Subcutaneous adipose tissue (tissue), 4 donors: ENCODE measurements around the gene LARGE1. TPM values are rescaled to one million over a fixed set of nuclear protein-coding genes. Genes with fewer than 3 reads are reported as not detected.

Experiments used
- CTCF ChIP-seq: fragments of 450-650 bp; IDR thresholded peaks from one replicate; pipeline ENCODE4 v1.5.1; 2016; ENCODE audit warnings: low read depth, mild to moderate bottlenecking, control low read depth, antibody characterized with exemption, moderate library complexity
- total RNA-seq, 4 donors: library from RNA; depleted of rRNA; stranded (reverse); fragments of >200 nt; gene quantifications; one replicate each; pipeline ENCODE4 v1.1.0, GENCODE V29; 2016

The LARGE1 gene
- total RNA-seq, 4 donors from 2014 or later, result 19.4 to 28.8 (median 22.1) TPM

GRCh38 chr22:33677536-33677935, 242.7 kb downstream of the LARGE1 start:
- no peak for TF ChIP-seq CTCF

- TF ChIP-seq CTCF, result no peak
Observed at GRCh38 chr22:33674357-33674756, 245.9 kb downstream of the LARGE1 start.

GRCh38 chr22:33669746-33670145, 250.5 kb downstream of the LARGE1 start:
- no peak for TF ChIP-seq CTCF

- TF ChIP-seq CTCF, result no peak
Observed at GRCh38 chr22:33666961-33667619, 253.2 kb downstream of the LARGE1 start.

- no peak for TF ChIP-seq CTCF
Observed at GRCh38 chr22:33666279-33666960, 253.9 kb downstream of the LARGE1 start.

GRCh38 chr22:33659448-33659847, 260.8 kb downstream of the LARGE1 start:
- no peak for TF ChIP-seq CTCF

GRCh38 chr22:33658775-33659174, 261.5 kb downstream of the LARGE1 start:
- no peak for TF ChIP-seq CTCF
